Activated T-cell treated with anti-CD3 and anti-CD28 coated beads, Interleukin-2, amount 50 U/mL, for 72 hours (primary cell): Measurements from ENCODE around the gene MDH1. TPM values are rescaled to one million over a fixed set of nuclear protein-coding genes. Genes with fewer than 3 reads are reported as not detected.
"Not testable (repeated sequence)": the region's sequence is repeated elsewhere in the genome, so short reads cannot be mapped to it uniquely, and the experiment has no call there.

Experiments
- ATAC-seq, 2 donors: fragments of 150-1000 bp; cut with Tn5 transposase; replicated peaks in 1 of 2; 2 replicates each; pipeline ENCODE4 v1.10.0; 2021; ENCODE audit warnings: moderate library complexity in 2 of 2, mild to moderate bottlenecking in 1 of 2
- DNase-seq, 2 donors: peaks; one replicate each; pipeline ENCODE4 v3.0.0; 2021 to 2022; ENCODE audit warnings: mixed read lengths in 1 of 2
- H3K27ac Mint-ChIP-seq: one replicate; pipeline ENCODE4 v1.8.0; 2022; ENCODE audit warnings: mild to moderate bottlenecking, moderate library complexity, mixed read lengths
- H3K27me3 Mint-ChIP-seq: one replicate; pipeline ENCODE4 v1.8.0; 2022; ENCODE audit warnings: low read depth, mixed read lengths
- H3K36me3 Mint-ChIP-seq, 2 donors: one replicate each; pipeline ENCODE4 v1.8.0; 2022; ENCODE audit warnings: mixed read lengths in 2 of 2, mild to moderate bottlenecking in 1 of 2; ENCODE audit not compliant: insufficient read depth in 2 of 2
- H3K4me1 Mint-ChIP-seq: one replicate; pipeline ENCODE4 v1.8.0; 2022; ENCODE audit warnings: low read depth, mixed read lengths
- H3K4me3 Mint-ChIP-seq, 2 donors: one replicate each; pipeline ENCODE4 v1.8.0; 2022; ENCODE audit warnings: mild to moderate bottlenecking in 2 of 2, mixed read lengths in 2 of 2, moderate library complexity in 2 of 2
- H3K9me3 Mint-ChIP-seq, 2 donors: one replicate each; pipeline ENCODE4 v1.8.0; 2022; ENCODE audit warnings: mixed read lengths in 2 of 2
- total RNA-seq, 2 donors: library from RNA; stranded (reverse); gene quantifications; one replicate each; pipeline ENCODE4 v1.2.3, GENCODE V29; 2022

MDH1 gene
- total RNA-seq, 2 donors from 2014 or later, result 170 to 171 TPM

DNA sequence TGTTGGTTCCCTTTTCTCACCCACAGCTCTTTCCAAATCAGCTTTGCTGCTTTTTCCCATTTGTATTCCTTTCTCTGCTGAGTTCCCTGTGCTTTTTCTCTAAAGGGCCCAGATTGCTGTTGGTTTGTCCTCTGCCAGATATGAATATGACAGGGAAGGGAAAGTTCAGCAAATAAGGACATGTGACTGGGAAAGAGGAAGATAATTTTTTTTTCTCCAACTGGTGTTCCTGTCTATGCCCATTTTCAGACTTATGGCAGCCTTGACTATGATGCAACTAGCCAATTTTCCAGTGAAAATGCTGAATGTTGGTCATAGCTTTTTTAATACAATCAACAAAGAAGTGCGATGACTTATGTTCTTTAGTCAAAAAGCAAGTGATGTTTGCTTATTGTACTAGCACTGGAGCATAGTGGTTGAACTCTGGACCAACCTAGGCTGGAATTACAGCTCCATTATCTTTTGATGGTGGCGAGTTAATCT lies 7.7 kb downstream of the MDH1 start:
- ATAC-seq, result no peak
- Mint-ChIP-seq H3K36me3 (peaks cover 0 to 19% of the 10 kb centered on the region in 2 donors), H3K27ac (no peak overlapping the region), H3K27me3 (no peaks in the 10 kb centered on the region), H3K4me1 (peaks cover 4% of the 10 kb centered on the region), H3K9me3 (no peaks in the 10 kb centered on the region), H3K4me3 (no peak overlapping the region)
- no peak for DNase-seq

DNA sequence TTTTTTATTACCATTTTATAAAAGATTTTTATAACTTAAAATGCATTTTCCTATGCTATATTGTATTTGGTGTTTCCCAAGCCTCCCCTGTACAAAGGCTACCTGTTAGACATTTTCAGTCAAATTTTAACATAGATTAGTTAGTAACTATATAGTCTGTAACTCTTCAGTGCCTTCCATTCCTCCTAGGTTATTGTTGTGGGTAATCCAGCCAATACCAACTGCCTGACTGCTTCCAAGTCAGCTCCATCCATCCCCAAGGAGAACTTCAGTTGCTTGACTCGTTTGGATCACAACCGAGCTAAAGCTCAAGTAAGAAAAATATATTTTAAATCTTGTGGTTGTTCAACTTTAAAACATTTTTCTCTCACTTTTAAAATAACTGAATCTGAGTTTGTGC lies 10.2 kb downstream of the MDH1 start:
- H3K4me1 Mint-ChIP-seq, result no peaks in the 10 kb centered on the region
- ATAC-seq (no peak), DNase-seq (no peak)
- H3K36me3 Mint-ChIP-seq, result peaks cover 0 to 30% of the 10 kb centered on the region in 2 donors
- no peaks in the 10 kb centered on the region for H3K27me3 Mint-ChIP-seq
- H3K4me3 Mint-ChIP-seq, result no peak overlapping the region
- H3K27ac Mint-ChIP-seq, result no peak overlapping the region
- H3K9me3 Mint-ChIP-seq, result no peaks in the 10 kb centered on the region

DNA sequence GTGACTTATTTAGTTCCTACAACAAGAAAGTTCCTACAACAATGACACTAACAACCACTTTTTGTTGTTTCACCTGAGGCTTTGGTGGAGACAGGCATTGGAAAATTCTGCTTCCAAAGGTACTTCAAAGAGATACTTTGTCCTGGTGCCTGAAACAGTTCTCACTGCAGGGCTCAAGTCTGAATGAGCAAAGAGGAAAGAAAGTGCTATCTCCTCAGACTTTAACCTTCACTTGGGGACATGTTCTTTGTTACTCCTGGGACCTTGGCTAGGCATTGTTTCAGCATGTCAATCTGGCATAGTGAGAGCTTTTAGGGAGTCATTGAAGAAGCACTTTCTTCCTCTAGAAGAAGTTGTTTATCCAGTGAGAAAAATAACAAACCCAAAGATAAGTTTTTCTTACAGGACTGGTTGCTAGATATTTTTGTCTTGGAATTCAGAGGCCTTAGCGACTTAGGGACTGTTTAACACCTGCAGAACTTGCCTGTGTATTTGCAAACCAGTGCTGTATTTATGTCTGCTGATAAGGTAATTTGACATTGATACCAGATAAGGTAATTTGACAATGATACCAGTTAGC lies 12.2 kb downstream of the MDH1 start:
- ATAC-seq (no peak), DNase-seq (no peak)
- Mint-ChIP-seq H3K4me3 (no peak overlapping the region), H3K27ac (peak overlapping the region; percentile 31), H3K9me3 (no peaks in the 10 kb centered on the region), H3K27me3 (no peaks in the 10 kb centered on the region), H3K4me1 (no peaks in the 10 kb centered on the region), H3K36me3 (peaks cover 8 to 33% of the 10 kb centered on the region in 2 donors)

DNA sequence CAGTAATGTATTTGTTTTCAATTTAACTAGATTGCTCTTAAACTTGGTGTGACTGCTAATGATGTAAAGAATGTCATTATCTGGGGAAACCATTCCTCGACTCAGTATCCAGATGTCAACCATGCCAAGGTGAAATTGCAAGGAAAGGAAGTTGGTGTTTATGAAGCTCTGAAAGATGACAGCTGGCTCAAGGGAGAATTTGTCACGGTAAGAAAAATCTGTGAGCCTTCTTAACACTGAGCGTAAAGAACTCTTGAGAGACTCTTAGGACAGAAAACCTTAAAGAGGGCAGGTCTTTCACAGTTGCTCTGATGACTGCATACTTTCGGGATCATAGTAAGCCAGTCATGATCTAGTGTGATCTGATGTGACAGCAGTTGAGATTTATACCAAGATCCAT lies 15.9 kb downstream of the MDH1 start:
- Mint-ChIP-seq H3K4me1 (peaks cover 4% of the 10 kb centered on the region), H3K4me3 (no peak overlapping the region), H3K9me3 (no peaks in the 10 kb centered on the region), H3K36me3 (peaks cover 10 to 29% of the 10 kb centered on the region in 2 donors), H3K27ac (no peak overlapping the region), H3K27me3 (no peaks in the 10 kb centered on the region)
- ATAC-seq (no peak), DNase-seq (no peak)

DNA sequence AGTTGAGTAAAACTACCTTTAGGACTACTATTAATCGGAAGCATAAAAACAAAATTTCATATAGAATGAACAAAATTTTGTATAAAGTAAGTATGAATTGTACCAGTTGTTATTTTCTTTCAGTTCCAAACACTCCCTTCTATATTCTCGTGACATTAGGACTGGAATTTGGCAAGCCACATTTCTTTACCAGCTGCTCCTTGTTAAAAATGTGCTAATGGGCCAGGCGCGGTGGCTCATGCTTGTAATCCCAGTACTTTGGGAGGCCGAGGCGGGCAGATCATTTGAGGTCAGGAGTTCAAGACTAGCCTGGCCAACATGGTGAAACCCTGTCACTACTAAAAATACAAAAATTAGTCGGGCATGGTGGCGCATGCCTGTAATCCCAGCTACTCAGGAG lies 20.1 kb downstream of the MDH1 start:
- not testable (repeated sequence) for H3K9me3 Mint-ChIP-seq, H3K4me3 Mint-ChIP-seq, ATAC-seq, DNase-seq, H3K27ac Mint-ChIP-seq, H3K4me1 Mint-ChIP-seq, H3K27me3 Mint-ChIP-seq
- peaks cover 10 to 15% of the 10 kb centered on the region in 2 donors for H3K36me3 Mint-ChIP-seq

DNA sequence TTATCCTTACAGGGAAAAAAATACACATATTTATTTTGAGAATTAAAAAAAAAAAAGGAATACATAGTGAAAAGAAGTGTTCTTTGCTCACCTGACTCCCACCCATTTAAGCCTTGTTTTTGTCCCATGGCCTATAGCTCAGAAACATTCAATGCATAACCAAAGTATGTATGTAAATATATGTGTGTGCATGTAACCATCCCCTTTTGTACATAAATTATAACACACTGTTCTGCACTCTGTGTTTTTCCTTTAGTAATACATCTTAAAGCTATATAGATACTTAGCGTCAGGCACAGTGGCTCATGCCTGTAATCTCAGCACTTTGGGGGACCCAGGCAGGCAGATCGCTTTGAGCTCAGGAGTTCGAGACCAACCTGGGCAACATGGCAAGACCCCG lies 21.8 kb downstream of the MDH1 start:
- H3K27me3 Mint-ChIP-seq, result peaks cover 6% of the 10 kb centered on the region
- no peak overlapping the region for H3K27ac Mint-ChIP-seq
- no peak for ATAC-seq
- no peak for DNase-seq
- no peak overlapping the region for H3K4me3 Mint-ChIP-seq
- peaks cover 5% of the 10 kb centered on the region for H3K4me1 Mint-ChIP-seq
- H3K36me3 Mint-ChIP-seq, result peaks cover 4 to 10% of the 10 kb centered on the region in 2 donors
- no peaks in the 10 kb centered on the region for H3K9me3 Mint-ChIP-seq

DNA sequence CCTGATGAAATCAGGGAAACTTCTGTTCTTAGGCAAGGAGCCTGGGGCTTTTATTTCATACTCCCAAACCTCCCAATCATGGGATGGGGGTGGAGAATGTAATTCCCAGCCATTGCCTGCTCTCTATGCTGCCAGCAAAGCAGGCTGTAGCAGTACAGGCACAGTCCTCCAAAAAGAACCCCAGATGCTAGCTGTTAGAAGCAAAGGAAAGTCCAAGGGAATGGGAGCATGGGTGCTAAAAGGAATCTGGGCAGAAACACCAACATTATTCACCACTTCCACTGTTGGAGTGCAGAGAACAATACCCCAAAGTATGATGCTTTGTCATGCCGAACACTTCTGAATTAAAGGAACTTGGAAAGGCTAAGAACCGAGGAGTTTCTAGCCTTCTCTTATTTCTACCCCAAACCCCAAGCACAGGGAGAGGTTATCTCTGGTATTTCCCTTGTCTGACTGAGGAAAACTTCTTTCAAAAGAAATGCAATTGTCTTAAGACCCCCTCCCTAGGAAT lies 24.7 kb downstream of the MDH1 start:
- H3K27me3 Mint-ChIP-seq, result peaks cover 6% of the 10 kb centered on the region
- ATAC-seq (no peak), DNase-seq (no peak)
- no peaks in the 10 kb centered on the region for H3K9me3 Mint-ChIP-seq
- H3K4me1 Mint-ChIP-seq, result peaks cover 5% of the 10 kb centered on the region
- no peak overlapping the region for H3K27ac Mint-ChIP-seq
- H3K4me3 Mint-ChIP-seq, result no peak overlapping the region
- no peaks in the 10 kb centered on the region for H3K36me3 Mint-ChIP-seq

DNA sequence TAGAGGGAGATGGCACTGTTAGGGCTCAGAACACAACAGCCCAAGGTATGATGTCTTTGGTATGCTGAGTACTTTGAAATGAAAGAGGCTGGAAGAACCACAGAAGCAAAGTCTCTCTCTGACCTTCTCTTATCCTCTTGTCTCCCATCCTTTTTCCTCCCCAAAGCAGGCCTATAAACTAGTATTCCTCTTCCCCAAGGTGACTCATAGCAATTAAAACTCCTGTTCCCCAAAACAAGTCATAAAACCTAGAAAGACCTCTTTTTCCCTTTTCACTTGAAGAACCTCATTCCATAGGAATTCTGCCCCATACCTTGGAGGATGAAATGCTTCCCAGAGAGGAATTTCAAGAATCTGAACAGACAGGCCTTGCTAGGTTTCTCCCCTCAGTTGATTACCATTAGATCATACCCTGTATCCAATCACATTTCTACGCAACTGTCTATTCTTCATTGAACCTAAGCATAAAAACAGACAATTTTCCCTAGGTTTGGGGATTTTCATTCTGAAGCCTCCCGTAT lies 25.7 kb downstream of the MDH1 start:
- H3K36me3 Mint-ChIP-seq, result no peaks in the 10 kb centered on the region
- peaks cover 2% of the 10 kb centered on the region for H3K4me1 Mint-ChIP-seq
- no peak overlapping the region for H3K4me3 Mint-ChIP-seq
- H3K9me3 Mint-ChIP-seq, result no peaks in the 10 kb centered on the region
- no peak for ATAC-seq
- H3K27ac Mint-ChIP-seq, result no peak overlapping the region
- H3K27me3 Mint-ChIP-seq, result peaks cover 6% of the 10 kb centered on the region
- no peak for DNase-seq

DNA sequence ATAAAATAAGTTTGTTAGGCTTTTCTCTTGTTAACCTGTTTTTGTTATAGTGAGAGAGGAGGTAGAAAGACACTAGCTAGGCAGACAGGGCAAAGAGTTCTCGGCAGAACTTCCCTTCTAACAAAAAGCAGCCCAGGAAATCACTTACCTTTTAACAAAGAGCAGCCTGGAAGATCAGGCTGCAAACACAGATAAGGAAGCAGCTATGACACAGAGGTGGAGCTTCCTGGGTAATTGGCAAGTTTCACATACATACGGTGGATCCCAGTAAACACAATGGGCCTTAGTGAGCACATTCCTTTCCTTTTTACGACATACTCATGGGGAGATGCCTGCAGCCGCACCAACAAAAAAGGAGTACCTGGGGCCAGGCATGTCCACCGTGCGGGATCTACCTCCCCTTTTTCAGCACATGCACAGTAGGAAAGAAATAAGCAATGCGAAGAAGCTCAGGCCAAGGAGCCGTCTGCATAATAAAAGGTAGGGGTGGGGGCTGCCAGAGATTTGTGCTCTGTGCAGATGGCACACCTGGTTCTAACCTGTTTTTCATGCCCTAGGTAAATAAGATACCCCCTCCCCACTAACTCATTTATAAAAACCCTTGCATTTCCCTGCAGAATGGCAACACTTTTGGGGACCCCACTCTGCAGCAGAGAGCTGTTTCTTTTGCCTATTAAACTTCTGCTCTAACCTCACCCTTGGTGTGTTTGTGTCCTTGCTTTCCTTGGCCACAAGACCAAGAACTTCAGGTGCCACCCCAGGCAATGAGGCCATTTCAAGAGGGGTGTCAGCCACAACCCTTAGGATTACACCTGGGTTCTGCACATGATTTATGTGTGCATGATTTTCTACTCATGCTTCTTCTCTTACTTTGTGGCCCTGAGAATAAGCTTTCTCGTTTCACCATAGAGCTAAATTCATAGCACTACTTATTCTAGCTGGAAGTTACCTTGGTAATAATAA lies 26.5 kb downstream of the MDH1 start:
- H3K4me1 Mint-ChIP-seq, result no peaks in the 10 kb centered on the region
- H3K36me3 Mint-ChIP-seq, result no peaks in the 10 kb centered on the region
- peaks cover 6% of the 10 kb centered on the region for H3K27me3 Mint-ChIP-seq
- H3K9me3 Mint-ChIP-seq, result no peaks in the 10 kb centered on the region
- H3K27ac Mint-ChIP-seq, result no peak overlapping the region
- no peak for DNase-seq
- no peak for ATAC-seq
- no peak overlapping the region for H3K4me3 Mint-ChIP-seq

DNA sequence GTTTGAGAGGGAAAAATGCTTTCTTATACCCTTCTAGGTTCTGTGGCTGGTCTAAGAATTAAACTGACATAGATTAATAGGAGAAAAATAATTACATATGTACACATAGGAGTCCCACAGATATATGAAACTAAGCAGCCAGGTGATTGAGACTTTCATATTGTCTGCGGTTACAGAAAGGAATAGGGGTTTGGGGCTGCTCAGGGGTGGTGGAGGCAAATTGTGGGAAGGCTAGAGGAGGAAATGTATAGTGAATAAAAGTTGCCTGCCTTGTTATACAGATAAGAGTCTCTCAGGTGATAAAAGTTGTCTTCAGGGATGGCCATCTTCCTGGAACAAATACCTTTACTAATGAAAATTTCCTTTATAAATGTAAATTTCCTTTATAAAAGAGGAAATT lies 28.6 kb downstream of the MDH1 start:
- Mint-ChIP-seq H3K4me1 (no peaks in the 10 kb centered on the region), H3K9me3 (no peaks in the 10 kb centered on the region), H3K36me3 (no peaks in the 10 kb centered on the region), H3K27ac (no peak overlapping the region), H3K4me3 (no peak overlapping the region), H3K27me3 (peaks cover 6% of the 10 kb centered on the region)
- DNase-seq, result no peak
- ATAC-seq, result no peak

DNA sequence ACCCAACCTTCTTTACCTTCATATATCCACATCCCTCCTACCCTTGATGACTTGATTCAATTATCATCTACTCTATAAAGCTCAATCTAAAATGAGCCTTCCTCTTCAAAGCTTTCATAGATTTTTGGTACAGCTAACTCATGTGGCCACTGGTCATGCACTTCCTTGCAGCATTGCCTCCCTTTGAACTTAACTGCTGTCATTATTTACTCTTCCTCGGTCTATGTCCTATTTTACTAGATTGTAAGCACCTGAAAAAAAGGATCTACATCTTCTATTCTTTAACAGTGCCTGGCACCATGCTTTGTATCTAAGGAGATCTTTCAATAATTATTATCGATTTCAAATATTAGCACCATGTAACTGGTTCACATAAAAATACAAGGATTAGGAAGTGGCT lies 30.6 kb downstream of the MDH1 start:
- Mint-ChIP-seq H3K4me3 (no peak overlapping the region), H3K9me3 (peaks cover 0 to 3% of the 10 kb centered on the region in 2 donors), H3K27me3 (peaks cover 13% of the 10 kb centered on the region), H3K36me3 (no peaks in the 10 kb centered on the region), H3K4me1 (no peaks in the 10 kb centered on the region), H3K27ac (no peak overlapping the region)
- ATAC-seq (no peak), DNase-seq (no peak)

DNA sequence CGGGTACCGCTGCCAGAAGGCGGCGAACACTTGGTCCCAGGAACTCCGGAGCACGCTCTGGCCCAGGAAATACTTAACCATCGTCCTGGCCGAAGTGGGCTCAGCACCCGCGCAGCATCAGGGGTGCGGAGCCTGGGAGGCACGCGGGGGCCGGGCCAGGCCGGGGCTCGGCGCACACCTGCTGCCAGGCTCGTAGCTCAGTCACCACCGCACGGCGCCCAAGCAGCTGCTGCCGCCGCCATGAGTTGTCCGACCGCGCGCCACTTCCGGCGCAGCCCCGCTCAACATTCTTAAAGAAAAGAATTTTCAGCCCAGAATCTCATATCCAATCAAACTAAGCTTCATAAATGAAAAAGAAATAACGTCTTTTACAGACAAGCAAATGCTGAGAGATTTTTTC lies 34.0 kb downstream of the MDH1 start:
- Mint-ChIP-seq H3K36me3 (peaks cover 0 to 1% of the 10 kb centered on the region in 2 donors), H3K27ac (no peak overlapping the region), H3K9me3 (peaks cover 0 to 3% of the 10 kb centered on the region in 2 donors), H3K4me3 (no peak overlapping the region), H3K27me3 (peaks cover 8% of the 10 kb centered on the region), H3K4me1 (no peaks in the 10 kb centered on the region)
- DNase-seq (no peak), ATAC-seq (no peak)

DNA sequence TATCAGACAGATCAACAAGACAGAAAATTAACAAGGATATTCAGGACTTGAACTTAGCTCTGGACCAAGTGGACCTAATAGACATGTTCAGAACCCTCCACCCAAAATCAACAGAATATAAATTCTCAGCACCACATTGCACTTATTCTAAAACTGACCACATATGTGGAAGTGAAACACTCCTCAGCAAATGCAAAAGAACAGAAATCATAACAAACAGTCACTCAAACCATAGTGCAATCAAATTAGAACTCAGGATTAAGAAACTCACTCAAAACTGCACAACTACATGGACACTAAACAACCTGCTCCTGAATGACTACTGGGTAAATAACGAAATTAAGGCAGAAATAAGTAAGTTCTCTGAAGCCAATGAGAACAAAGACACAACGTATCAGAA lies 35.0 kb downstream of the MDH1 start:
- not testable (repeated sequence) for DNase-seq, H3K4me1 Mint-ChIP-seq, H3K27ac Mint-ChIP-seq, H3K36me3 Mint-ChIP-seq, H3K4me3 Mint-ChIP-seq, H3K27me3 Mint-ChIP-seq, ATAC-seq, H3K9me3 Mint-ChIP-seq
